GM18526 (cell line): ENCODE results near the gene CFAP45.

ENCODE experiments used
- POLR2A ChIP-seq: IDR thresholded peaks from 3 replicates; pipeline ENCODE4 v1.6.1; 2011; ENCODE audit not compliant: insufficient read length; ENCODE audit errors: extremely low read depth

The CFAP45 gene

GRCh38 chr1:159940006-159940620 lies 40.1 kb upstream of the CFAP45 start:
- TF ChIP-seq POLR2A = no peak

GRCh38 chr1:159939678-159940002 lies 39.7 kb upstream of the CFAP45 start:
- no peak for TF ChIP-seq POLR2A

GRCh38 chr1:159938905-159939677 lies 39.1 kb upstream of the CFAP45 start:
- no peak for TF ChIP-seq POLR2A

GRCh38 chr1:159938211-159938852 lies 38.4 kb upstream of the CFAP45 start:
- TF ChIP-seq POLR2A = no peak

GRCh38 chr1:159937054-159937750 lies 37.2 kb upstream of the CFAP45 start:
- TF ChIP-seq POLR2A = no peak

- no peak for TF ChIP-seq POLR2A
These were observed 36.4 kb upstream of the CFAP45 start for GRCh38 chr1:159936273-159936904.

- TF ChIP-seq POLR2A = no peak
These were observed 35.8 kb upstream of the CFAP45 start for GRCh38 chr1:159935719-159936272.

- TF ChIP-seq POLR2A = no peak
These were observed 35.3 kb upstream of the CFAP45 start for GRCh38 chr1:159935305-159935704.

GRCh38 chr1:159934136-159935039 lies 34.4 kb upstream of the CFAP45 start:
- TF ChIP-seq POLR2A = no peak

GRCh38 chr1:159933347-159933746 lies 33.4 kb upstream of the CFAP45 start:
- no peak for TF ChIP-seq POLR2A

- no peak for TF ChIP-seq POLR2A
These were observed 32.6 kb upstream of the CFAP45 start for GRCh38 chr1:159932296-159933285.

GRCh38 chr1:159931795-159932173 lies 31.8 kb upstream of the CFAP45 start:
- TF ChIP-seq POLR2A = no peak
